ENCODE measurements around the gene MCRIP2. TPM values are rescaled to one million over a fixed set of nuclear protein-coding genes. Genes with fewer than 3 reads are reported as not detected.

The MCRIP2 gene
- total and polyA plus RNA-seq, 9 of the 15 experiments (the other 6 are each of a cell fraction or from before 2014, with no cell fraction given) = 0.80 to 120 (median 35.2) TPM

GRCh38 chr16:635573-636205, 5.9 kb upstream of the MCRIP2 start (continued):
- TF ChIP-seq CBX8 (IDR thresholded peaks at IDR 0.05; ENCODE audit: borderline replicate concordance, extremely low read depth, low read depth, low read length, poor library complexity, severe bottlenecking) (no peak), FOXJ2 (tag; IDR thresholded peaks at IDR 0.05) (0 out of 2 replicates have a peak, but pooled peaks have one; percentile 16), KAT7 (CRISPR knock-in tag; IDR thresholded peaks at IDR 0.05; ENCODE audit: borderline replicate concordance) (peak; percentile 99), PHF20 (IDR thresholded peaks at IDR 0.05; ENCODE audit: partially characterized antibody) (peak; percentile 60), ZNF274 (IDR thresholded peaks at IDR 0.05; ENCODE audit: borderline replicate concordance, low read depth, low read length) (no peak), PHF8 (IDR thresholded peaks at IDR 0.05; ENCODE audit: borderline replicate concordance, low read length) (peak; percentile 88; the same call in 1 of the 2 replicates), ARID4B (CRISPR knock-in tag; IDR thresholded peaks at IDR 0.05) (peak; percentile 95), MLX (CRISPR knock-in tag; conservative IDR thresholded peaks at IDR 0.05) (0 out of 4 replicates have a peak, but pooled peaks of 1 of the 2 experiments have one; percentile 44), BRD4 (IDR thresholded peaks at IDR 0.05) (no peak), RBBP5 (IDR thresholded peaks at IDR 0.05; ENCODE audit: borderline replicate concordance, insufficient read depth, low read length, poor library complexity, severe bottlenecking) (peak; percentile 59), MAFF (IDR thresholded peaks at IDR 0.05; ENCODE audit: low read length) (no peak), SAFB (IDR thresholded peaks at IDR 0.05; ENCODE audit: borderline replicate concordance, low read depth, low read length) (peak; percentile 13; the same call in 1 of the 2 replicates)
- TF ChIP-seq, protein P1, sequence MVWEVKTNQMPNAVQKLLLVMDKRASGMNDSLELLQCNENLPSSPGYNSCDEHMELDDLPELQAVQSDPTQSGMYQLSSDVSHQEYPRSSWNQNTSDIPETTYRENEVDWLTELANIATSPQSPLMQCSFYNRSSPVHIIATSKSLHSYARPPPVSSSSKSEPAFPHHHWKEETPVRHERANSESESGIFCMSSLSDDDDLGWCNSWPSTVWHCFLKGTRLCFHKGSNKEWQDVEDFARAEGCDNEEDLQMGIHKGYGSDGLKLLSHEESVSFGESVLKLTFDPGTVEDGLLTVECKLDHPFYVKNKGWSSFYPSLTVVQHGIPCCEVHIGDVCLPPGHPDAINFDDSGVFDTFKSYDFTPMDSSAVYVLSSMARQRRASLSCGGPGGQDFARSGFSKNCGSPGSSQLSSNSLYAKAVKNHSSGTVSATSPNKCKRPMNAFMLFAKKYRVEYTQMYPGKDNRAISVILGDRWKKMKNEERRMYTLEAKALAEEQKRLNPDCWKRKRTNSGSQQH (CRISPR knock-in tag; IDR thresholded peaks at IDR 0.05) = 0 out of 2 replicates have a peak, but pooled peaks have one; percentile 29
- TF ChIP-seq, protein P2, sequence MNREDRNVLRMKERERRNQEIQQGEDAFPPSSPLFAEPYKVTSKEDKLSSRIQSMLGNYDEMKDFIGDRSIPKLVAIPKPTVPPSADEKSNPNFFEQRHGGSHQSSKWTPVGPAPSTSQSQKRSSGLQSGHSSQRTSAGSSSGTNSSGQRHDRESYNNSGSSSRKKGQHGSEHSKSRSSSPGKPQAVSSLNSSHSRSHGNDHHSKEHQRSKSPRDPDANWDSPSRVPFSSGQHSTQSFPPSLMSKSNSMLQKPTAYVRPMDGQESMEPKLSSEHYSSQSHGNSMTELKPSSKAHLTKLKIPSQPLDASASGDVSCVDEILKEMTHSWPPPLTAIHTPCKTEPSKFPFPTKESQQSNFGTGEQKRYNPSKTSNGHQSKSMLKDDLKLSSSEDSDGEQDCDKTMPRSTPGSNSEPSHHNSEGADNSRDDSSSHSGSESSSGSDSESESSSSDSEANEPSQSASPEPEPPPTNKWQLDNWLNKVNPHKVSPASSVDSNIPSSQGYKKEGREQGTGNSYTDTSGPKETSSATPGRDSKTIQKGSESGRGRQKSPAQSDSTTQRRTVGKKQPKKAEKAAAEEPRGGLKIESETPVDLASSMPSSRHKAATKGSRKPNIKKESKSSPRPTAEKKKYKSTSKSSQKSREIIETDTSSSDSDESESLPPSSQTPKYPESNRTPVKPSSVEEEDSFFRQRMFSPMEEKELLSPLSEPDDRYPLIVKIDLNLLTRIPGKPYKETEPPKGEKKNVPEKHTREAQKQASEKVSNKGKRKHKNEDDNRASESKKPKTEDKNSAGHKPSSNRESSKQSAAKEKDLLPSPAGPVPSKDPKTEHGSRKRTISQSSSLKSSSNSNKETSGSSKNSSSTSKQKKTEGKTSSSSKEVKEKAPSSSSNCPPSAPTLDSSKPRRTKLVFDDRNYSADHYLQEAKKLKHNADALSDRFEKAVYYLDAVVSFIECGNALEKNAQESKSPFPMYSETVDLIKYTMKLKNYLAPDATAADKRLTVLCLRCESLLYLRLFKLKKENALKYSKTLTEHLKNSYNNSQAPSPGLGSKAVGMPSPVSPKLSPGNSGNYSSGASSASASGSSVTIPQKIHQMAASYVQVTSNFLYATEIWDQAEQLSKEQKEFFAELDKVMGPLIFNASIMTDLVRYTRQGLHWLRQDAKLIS (CRISPR knock-in tag; IDR thresholded peaks at IDR 0.05) = peak; percentile 88; the same call in 1 of the 2 replicates
